Left lung (tissue), 10 donors: Measurements from ENCODE around the gene TLE2. TPM values are rescaled to one million over a fixed set of nuclear protein-coding genes. Genes with fewer than 3 reads are reported as not detected.
A peak's percentile ranks its signal among the peaks of the same experiment; 100 is the strongest.

ENCODE experiments used
- ATAC-seq: fragments of 200-7000 bp; cut with Tn5 transposase; one replicate; pipeline ENCODE4 v1.9.1; 2020; ENCODE audit warnings: moderate library complexity
- DNase-seq, 4 donors: peaks; one replicate each; pipeline ENCODE4 v3.0.0-alpha.2; 2013 to 2020
- H3K27ac ChIP-seq, 2 donors: fragments of 200-600 bp; sonication (generic) in 1 of 2; one replicate each; pipeline versions ENCODE4 v1.5.0 to v1.8.0; 2020 to 2021
- H3K27me3 ChIP-seq, 2 donors: fragments of 200-600 bp; sonication (generic) in 1 of 2; one replicate each; pipeline versions ENCODE4 v1.5.0 to v1.8.0; 2020 to 2021
- H3K36me3 ChIP-seq, 2 donors: fragments of 200-600 bp; sonication (generic) in 1 of 2; one replicate each; pipeline versions ENCODE4 v1.5.0 to v1.8.0; 2020 to 2021
- H3K4me1 ChIP-seq, 2 donors: fragments of 200-600 bp; one replicate each; pipeline ENCODE4 v1.8.0; 2021
- H3K4me3 ChIP-seq, 2 donors: fragments of 200-600 bp; sonication (generic) in 1 of 2; one replicate each; pipeline versions ENCODE4 v1.5.0 to v1.8.0; 2020 to 2021; ENCODE audit warnings: mild to moderate bottlenecking in 1 of 2
- H3K9me3 ChIP-seq, 2 donors: fragments of 200-600 bp; sonication (generic) in 1 of 2; one replicate each; pipeline versions ENCODE4 v1.5.0 to v1.8.0; 2020 to 2021
- CTCF ChIP-seq, 2 donors: fragments of 200-600 bp; sonication (generic) in 1 of 2; IDR thresholded peaks; one replicate each; pipeline versions ENCODE4 v1.5.0 to v1.8.0; 2021; ENCODE audit warnings: antibody characterized with exemption in 2 of 2
- intact Hi-C, 2 donors: fragments of 100-400 bp; cut with DNase I; formaldehyde crosslinking; loops; one replicate each; pipeline versions ENCODE4 v1.11.2 to v1.14.2; 2022
- polyA plus RNA-seq, 6 donors: library from polyadenylated mRNA; unstranded; fragments of 120-200 nt; gene quantifications; one replicate each; pipeline ENCODE4 v1.2.1, GENCODE V29; 2013; ENCODE audit not compliant: insufficient read length in 6 of 6
- total RNA-seq, 2 donors: library from RNA; stranded (reverse); fragmentation: NEBNext Ultra II Directional; extraction: Animal tissue kit (Norgen Biotek cat#: 25700); gene quantifications; one replicate each; pipeline ENCODE4 v1.2.1, GENCODE V29; 2021
- donor health status: DM: no; HTN: yes; CAD: no.
- donor health status: DM: no; HTN: no; CAD: no.

The TLE2 gene
- total and polyA plus RNA-seq, 8 donors, result 35.2 to 244 (median 159) TPM

- ATAC-seq (no peak), DNase-seq (no peak)
- intact Hi-C loops, result no loop called here
- H3K4me3 ChIP-seq, result no peak overlapping the region
- H3K9me3 ChIP-seq, result no peaks in the 10 kb centered on the region
- no peaks in the 10 kb centered on the region for H3K36me3 ChIP-seq
- H3K4me1 ChIP-seq, result peaks cover 29 to 60% of the 10 kb centered on the region in 2 donors
- H3K27ac ChIP-seq, result peak overlapping the region in 1 of 2 donors; percentile 65
- no peak for TF ChIP-seq CTCF (IDR thresholded peaks at IDR 0.05)
- peaks cover 0 to 10% of the 10 kb centered on the region in 2 donors for H3K27me3 ChIP-seq
Observed at GRCh38 chr19:2978166-2978767, 50.8 kb downstream of the TLE2 start.

GRCh38 chr19:2977746-2978138, 51.3 kb downstream of the TLE2 start:
- no peak for TF ChIP-seq CTCF (IDR thresholded peaks at IDR 0.05)
- DNase-seq (no peak), ATAC-seq (peak; percentile 0)
- Histone ChIP-seq H3K9me3 (no peaks in the 10 kb centered on the region), H3K27me3 (peaks cover 0 to 5% of the 10 kb centered on the region in 2 donors), H3K4me1 (peaks cover 24 to 57% of the 10 kb centered on the region in 2 donors), H3K27ac (peak overlapping the region in 1 of 2 donors; percentile 65), H3K4me3 (peak overlapping the region in 1 of 2 donors; percentile 49), H3K36me3 (no peaks in the 10 kb centered on the region)
- intact Hi-C loops, result no loop called here

GRCh38 chr19:2977001-2977745, 51.9 kb downstream of the TLE2 start, which contains the start of gene TLE6:
TLE6 (plus strand) TSS chr19:2977564; CDS start chr19:2978234, 670 bp downstream.
- no peaks in the 10 kb centered on the region for H3K9me3 ChIP-seq
- H3K4me3 ChIP-seq, result peak within 1 kb of the TSS; percentile 33 to 49
- TF ChIP-seq CTCF (IDR thresholded peaks at IDR 0.05), result no peak
- DNase-seq, result peak; percentile 90 to 96 (median 95)
- peaks cover 20 to 56% of the 10 kb centered on the region in 2 donors for H3K4me1 ChIP-seq
- no peaks in the 10 kb centered on the region for H3K36me3 ChIP-seq
- intact Hi-C loops, result no loop called here
- ATAC-seq, result peak; percentile 93
- H3K27ac ChIP-seq, result peak within 1 kb of the TSS in 1 of 2 donors; percentile 65
- H3K27me3 ChIP-seq, result no peaks in the 10 kb centered on the region

GRCh38 chr19:2976609-2977000, 52.5 kb downstream of the TLE2 start:
- Histone ChIP-seq H3K27ac (peak overlapping the region in 1 of 2 donors; percentile 65), H3K9me3 (no peaks in the 10 kb centered on the region), H3K4me1 (peaks cover 26 to 61% of the 10 kb centered on the region in 2 donors), H3K36me3 (no peaks in the 10 kb centered on the region), H3K4me3 (peak overlapping the region; percentile 33 to 49), H3K27me3 (no peaks in the 10 kb centered on the region)
- no peak for TF ChIP-seq CTCF (IDR thresholded peaks at IDR 0.05)
- intact Hi-C loops, result no loop called here
- ATAC-seq (peak; percentile 4), DNase-seq (peak in 1 of 4 donors; percentile 23)

DNA sequence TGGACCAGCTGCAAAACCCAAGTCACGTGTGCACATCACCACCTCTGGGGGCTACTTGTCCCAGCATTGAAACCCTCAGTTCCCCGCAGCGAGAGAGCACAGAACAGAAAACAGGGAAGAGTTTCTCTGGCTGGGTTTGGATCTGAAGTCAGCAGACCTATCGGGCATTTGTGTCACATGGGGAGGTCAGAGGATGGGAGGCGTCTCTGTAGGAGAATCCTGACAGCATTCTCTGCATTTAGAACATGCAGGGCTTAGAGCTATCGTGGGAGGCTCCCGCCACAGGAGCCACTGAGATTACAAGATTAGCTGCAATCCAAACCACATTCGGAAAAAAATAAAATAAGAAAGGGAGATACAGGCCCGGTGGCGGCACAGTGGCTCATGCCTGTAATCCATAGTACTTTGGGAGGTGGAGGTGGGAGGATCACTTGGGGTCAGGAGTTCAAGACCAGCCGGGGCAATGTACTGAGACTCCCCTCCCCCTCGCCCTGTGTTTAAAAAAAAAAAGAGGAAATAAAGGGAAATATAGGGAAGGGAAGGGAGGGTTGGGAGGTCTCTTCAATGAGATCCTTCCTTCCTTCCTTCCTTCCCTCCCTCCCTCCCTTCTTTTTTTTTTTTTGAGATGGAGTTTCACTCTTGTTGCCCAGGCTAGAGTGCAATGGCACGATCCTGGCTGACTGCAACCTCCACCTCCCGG, 54.6 kb downstream of the TLE2 start:
- H3K27ac ChIP-seq, result peak overlapping the region; percentile 42 to 51
- intact Hi-C loops, result no loop called here
- no peaks in the 10 kb centered on the region for H3K36me3 ChIP-seq
- ATAC-seq (peak; percentile 6), DNase-seq (peak in 2 of 4 donors; percentile 27 to 71)
- no peak overlapping the region for H3K4me3 ChIP-seq
- H3K27me3 ChIP-seq, result no peaks in the 10 kb centered on the region
- peaks cover 32 to 76% of the 10 kb centered on the region in 2 donors for H3K4me1 ChIP-seq
- H3K9me3 ChIP-seq, result no peaks in the 10 kb centered on the region
- no peak for TF ChIP-seq CTCF (IDR thresholded peaks at IDR 0.05)
